Liver (tissue), 9 donors: Measurements from ENCODE around the gene ZNF24. TPM values are rescaled to one million over a fixed set of nuclear protein-coding genes. Genes with fewer than 3 reads are reported as not detected.

Source experiments
- DNase-seq: peaks from one replicate; pipeline ENCODE4 v3.0.0-alpha.2; 2017; ENCODE audit warnings: low spot score
- H3K27ac ChIP-seq, 2 donors: one replicate each; pipeline ENCODE4 v1.7.0; 2013; ENCODE audit warnings: inconsistent platforms in 2 of 2, low read length in 2 of 2, control low read depth in 1 of 2, low read depth in 1 of 2, mild to moderate bottlenecking in 1 of 2
- H3K27me3 ChIP-seq, 4 donors: one replicate each; pipeline versions ENCODE4 v1.6.1 to v1.7.0; 2013; ENCODE audit warnings: low read length in 3 of 4, inconsistent platforms in 1 of 4, mild to moderate bottlenecking in 1 of 4, moderate library complexity in 1 of 4; ENCODE audit not compliant: control insufficient read depth in 4 of 4, insufficient read depth in 4 of 4
- H3K36me3 ChIP-seq, 4 donors: one replicate each; pipeline versions ENCODE4 v1.6.1 to v1.7.0; 2013; ENCODE audit warnings: low read length in 3 of 4, mild to moderate bottlenecking in 3 of 4, low read depth in 1 of 4, moderate library complexity in 1 of 4; ENCODE audit not compliant: control insufficient read depth in 4 of 4, insufficient read depth in 3 of 4
- H3K4me1 ChIP-seq, 4 donors: one replicate each; pipeline versions ENCODE4 v1.6.1 to v1.7.0; 2013; ENCODE audit warnings: low read length in 3 of 4, mild to moderate bottlenecking in 3 of 4, moderate library complexity in 1 of 4; ENCODE audit not compliant: control insufficient read depth in 4 of 4, insufficient read depth in 4 of 4
- H3K4me3 ChIP-seq, 3 donors: one replicate each; pipeline versions ENCODE4 v1.6.1 to v1.7.0; 2013; ENCODE audit warnings: low read length in 3 of 3, control low read depth in 1 of 3, low read depth in 1 of 3, mild to moderate bottlenecking in 1 of 3
- H3K9ac ChIP-seq, 2 donors: one replicate each; pipeline ENCODE4 v1.7.0; 2013; ENCODE audit warnings: low read length in 2 of 2, mild to moderate bottlenecking in 2 of 2, moderate library complexity in 2 of 2, control low read depth in 1 of 2, low read depth in 1 of 2
- H3K9me3 ChIP-seq, 4 donors: one replicate each; pipeline versions ENCODE4 v1.6.1 to v1.7.0; 2013; ENCODE audit warnings: low read length in 3 of 4; ENCODE audit not compliant: control insufficient read depth in 4 of 4
- ATF3 ChIP-seq: IDR thresholded peaks from 2 replicates; pipeline ENCODE4 v1.6.1; 2016; ENCODE audit warnings: antibody characterized with exemption
- CTCF ChIP-seq: fragments of 150-350 bp; IDR thresholded peaks from 2 replicates; pipeline ENCODE4 v1.5.1; 2017; ENCODE audit warnings: improper control_type of control experiment, low read depth, low read length; ENCODE audit not compliant: missing input control
- EGR1 ChIP-seq, 2 donors: IDR thresholded peaks; 2 replicates each; pipeline ENCODE4 v1.6.1; 2016 to 2018; ENCODE audit warnings: antibody characterized with exemption in 2 of 2, low read depth in 2 of 2
- FOXA1 ChIP-seq: IDR thresholded peaks from 2 replicates; pipeline ENCODE4 v1.6.1; 2016; ENCODE audit warnings: antibody characterized with exemption
- FOXA2 ChIP-seq: IDR thresholded peaks from 2 replicates; pipeline ENCODE4 v1.6.1; 2016; ENCODE audit warnings: antibody characterized with exemption
- GABPA ChIP-seq, 2 donors: IDR thresholded peaks in 1 of 2; conservative IDR thresholded peaks in 1 of 2; 2 replicates each; pipeline ENCODE4 v1.6.1; 2016; ENCODE audit warnings: antibody characterized with exemption in 2 of 2, mild to moderate bottlenecking in 1 of 2, moderate library complexity in 1 of 2
- HNF4A ChIP-seq, 2 donors: conservative IDR thresholded peaks; 2 replicates each; pipeline ENCODE4 v1.6.1; 2016; ENCODE audit warnings: antibody characterized with exemption in 2 of 2, mild to moderate bottlenecking in 2 of 2
- HNF4G ChIP-seq: IDR thresholded peaks from 2 replicates; pipeline ENCODE4 v1.6.1; 2016; ENCODE audit warnings: antibody characterized with exemption
- JUND ChIP-seq, 2 donors: IDR thresholded peaks; 2 replicates each; pipeline ENCODE4 v1.6.1; 2016; ENCODE audit warnings: antibody characterized with exemption in 2 of 2
- MAX ChIP-seq: IDR thresholded peaks from 2 replicates; pipeline ENCODE4 v1.6.1; 2016; ENCODE audit warnings: antibody characterized with exemption
- RAD21 ChIP-seq, 2 donors: IDR thresholded peaks; 2 replicates each; pipeline ENCODE4 v1.6.1; 2016; ENCODE audit warnings: antibody characterized with exemption in 2 of 2, mild to moderate bottlenecking in 2 of 2
- REST ChIP-seq: IDR thresholded peaks from 2 replicates; pipeline ENCODE4 v1.6.1; 2016; ENCODE audit warnings: antibody characterized with exemption, mild to moderate bottlenecking
- RXRA ChIP-seq, 2 donors: IDR thresholded peaks; 2 replicates each; pipeline ENCODE4 v1.6.1; 2017 to 2018; ENCODE audit warnings: antibody characterized with exemption in 2 of 2, mild to moderate bottlenecking in 1 of 2
- SP1 ChIP-seq: IDR thresholded peaks from 2 replicates; pipeline ENCODE4 v1.6.1; 2018; ENCODE audit warnings: antibody characterized with exemption, mild to moderate bottlenecking
- TAF1 ChIP-seq: conservative IDR thresholded peaks from 2 replicates; pipeline ENCODE4 v1.6.1; 2016; ENCODE audit warnings: antibody characterized with exemption, mild to moderate bottlenecking
- YY1 ChIP-seq: IDR thresholded peaks from 2 replicates; pipeline ENCODE4 v1.6.1; 2016; ENCODE audit warnings: antibody characterized with exemption, mild to moderate bottlenecking
- ZBTB33 ChIP-seq: IDR thresholded peaks from 2 replicates; pipeline ENCODE4 v1.6.1; 2016; ENCODE audit warnings: antibody characterized with exemption
- WGBS: extraction: QIAGEN DNeasy Blood & Tissue Kit; methylation state at CpG from one replicate; pipeline ENCODE4 v1.1.7; 2013; 5-methylcytosine and 5-hydroxymethylcytosine counted together
- polyA plus RNA-seq, 2 donors: library from polyadenylated mRNA; stranded (reverse) in 1 of 2; unstranded in 1 of 2; fragments of 200-250 nt in 1 of 2; fragments of >200 nt in 1 of 2; fragmentation: Nextera tagmentation in 1 of 2; extraction: Ambion mirVana in 1 of 2; gene quantifications; one replicate each; pipeline versions ENCODE4 v1.2.1 to v1.2.3, GENCODE V29; 2013 to 2015
- total RNA-seq, 2 donors: library from RNA; depleted of rRNA; stranded (reverse); fragments of >200 nt; gene quantifications; one replicate each; pipeline ENCODE4 v1.2.3, GENCODE V29; 2014
- donor health status: healthy.
- donor health status: healthy.
- donor health status: healthy.
- donor health status: healthy.
- donor health status: healthy.

ZNF24 gene
- total and polyA plus RNA-seq, 4 donors, result 9.1 to 30.3 (median 28.9) TPM

GRCh38 chr18:35345460-35345921 lies 1.3 kb upstream of the ZNF24 start (continued):
- TF ChIP-seq FOXA1 (peak; percentile 74), YY1 (peak; percentile 69), RAD21 (IDR thresholded peaks at IDR 0.05) (peak in 1 of 2 donors; percentile 18), MAX (no peak), SP1 (peak; percentile 45), CTCF (no peak)

GRCh38 chr18:35344736-35345459 lies 678 bp upstream of the ZNF24 start:
- peak overlapping the region; percentile 61 to 97 for H3K9ac ChIP-seq
- no peaks in the 10 kb centered on the region for H3K27me3 ChIP-seq
- peaks cover 0 to 7% (median 4%) of the 10 kb centered on the region in 4 donors for H3K36me3 ChIP-seq
- H3K27ac ChIP-seq, result peak overlapping the region; percentile 99
- no peak for DNase-seq
- H3K4me1 ChIP-seq, result peaks cover 6 to 39% (median 22%) of the 10 kb centered on the region in 4 donors
- TF ChIP-seq ATF3 (no peak), MAX (peak; percentile 29)
- no peaks in the 10 kb centered on the region for H3K9me3 ChIP-seq
- H3K4me3 ChIP-seq, result peak overlapping the region; percentile 56 to 79 (median 78)
- 34% methylated on average over 12 of the region's 12 CpGs for WGBS

- peaks cover 9 to 47% (median 27%) of the 10 kb centered on the region in 4 donors for H3K4me1 ChIP-seq
- peak overlapping the region; percentile 99 for H3K27ac ChIP-seq
- no peak for DNase-seq
- no peaks in the 10 kb centered on the region for H3K9me3 ChIP-seq
- no peaks in the 10 kb centered on the region for H3K27me3 ChIP-seq
- WGBS, result 2% methylated on average over 15 of the region's 15 CpGs
- H3K9ac ChIP-seq, result peak overlapping the region; percentile 9 to 97
- peaks cover 5 to 21% (median 17%) of the 10 kb centered on the region in 4 donors for H3K36me3 ChIP-seq
- H3K4me3 ChIP-seq, result peak overlapping the region; percentile 56 to 87 (median 78)
- TF ChIP-seq RXRA (IDR thresholded peaks at IDR 0.05) (no peak), HNF4A (conservative IDR thresholded peaks at IDR 0.05) (no peak), ATF3 (no peak), HNF4G (no peak), CTCF (no peak), JUND (IDR thresholded peaks at IDR 0.05) (no peak), FOXA2 (no peak), ZBTB33 (no peak), REST (no peak), TAF1 (no peak), SP1 (no peak), EGR1 (IDR thresholded peaks at IDR 0.05; ENCODE audit: low read depth in 2 of 2) (no peak), MAX (no peak), GABPA (IDR thresholded peaks at IDR 0.05 in 1 of 2, conservative IDR thresholded peaks at IDR 0.05 in 1 of 2) (no peak), FOXA1 (no peak)
Measured at GRCh38 chr18:35343488-35343935, 708 bp downstream of the ZNF24 start.
